AG09319 (cell line): ENCODE data around the gene SUCLG2.
A peak's percentile ranks its signal among the peaks of the same experiment; 100 is the strongest.

Experiments
- DNase-seq: peaks from one replicate; pipeline ENCODE4 v3.0.0-alpha.2; 2010; ENCODE audit warnings: low read depth; ENCODE audit errors: extremely low read depth
- CTCF ChIP-seq: IDR thresholded peaks from 2 replicates; pipeline ENCODE4 v1.5.1; 2011; ENCODE audit warnings: low read depth, mild to moderate bottlenecking, inconsistent platforms, low read length, moderate library complexity

The SUCLG2 gene

GRCh38 chr3:67377299-67377698, 277.1 kb downstream of the SUCLG2 start:
- TF ChIP-seq CTCF: no peak

GRCh38 chr3:67376416-67376815, 278.0 kb downstream of the SUCLG2 start:
- DNase-seq: no peak
- no peak for TF ChIP-seq CTCF

More at GRCh38 chr3:67377299-67377698, 277.1 kb downstream of the SUCLG2 start:
- no peak for DNase-seq

GRCh38 chr3:67375976-67376375, 278.4 kb downstream of the SUCLG2 start:
- TF ChIP-seq CTCF: no peak
- no peak for DNase-seq

- TF ChIP-seq CTCF: no peak
- no peak for DNase-seq
These were observed 291.7 kb downstream of the SUCLG2 start for GRCh38 chr3:67362686-67363085.

- no peak for DNase-seq
- TF ChIP-seq CTCF: no peak
These were observed 292.6 kb downstream of the SUCLG2 start for GRCh38 chr3:67361770-67362169.

GRCh38 chr3:67361323-67361722, 293.1 kb downstream of the SUCLG2 start:
- DNase-seq: no peak
- TF ChIP-seq CTCF: no peak

- DNase-seq: no peak
- TF ChIP-seq CTCF: peak; percentile 17
These were observed 296.6 kb downstream of the SUCLG2 start for GRCh38 chr3:67357610-67358458.
